ENCODE data around the gene KBTBD4.

DNA sequence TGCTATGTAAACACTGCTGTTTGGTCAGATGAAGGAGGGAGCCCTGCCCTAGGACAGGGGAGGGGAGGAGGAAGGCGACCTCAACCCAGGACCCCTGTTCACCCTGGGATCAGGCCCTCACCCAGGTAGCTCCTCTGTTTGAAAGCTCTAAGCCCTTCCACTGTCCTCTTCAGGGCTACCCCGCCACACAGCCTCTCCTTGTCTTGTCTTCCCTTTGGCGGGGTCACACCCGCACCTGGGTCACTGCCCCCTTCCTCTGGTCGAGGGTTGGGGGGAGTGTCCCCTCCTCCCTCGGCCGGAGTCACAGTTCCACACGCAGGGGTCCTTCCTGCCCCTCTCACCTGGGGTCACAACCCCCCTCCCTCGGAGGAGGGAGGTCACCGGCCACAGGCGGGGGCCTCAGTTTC lies 13.8 kb downstream of the KBTBD4 start:
- TF ChIP-seq POLR2AphosphoS5 (IDR thresholded peaks at IDR 0.05) = no peak
- TF ChIP-seq, protein P1, sequence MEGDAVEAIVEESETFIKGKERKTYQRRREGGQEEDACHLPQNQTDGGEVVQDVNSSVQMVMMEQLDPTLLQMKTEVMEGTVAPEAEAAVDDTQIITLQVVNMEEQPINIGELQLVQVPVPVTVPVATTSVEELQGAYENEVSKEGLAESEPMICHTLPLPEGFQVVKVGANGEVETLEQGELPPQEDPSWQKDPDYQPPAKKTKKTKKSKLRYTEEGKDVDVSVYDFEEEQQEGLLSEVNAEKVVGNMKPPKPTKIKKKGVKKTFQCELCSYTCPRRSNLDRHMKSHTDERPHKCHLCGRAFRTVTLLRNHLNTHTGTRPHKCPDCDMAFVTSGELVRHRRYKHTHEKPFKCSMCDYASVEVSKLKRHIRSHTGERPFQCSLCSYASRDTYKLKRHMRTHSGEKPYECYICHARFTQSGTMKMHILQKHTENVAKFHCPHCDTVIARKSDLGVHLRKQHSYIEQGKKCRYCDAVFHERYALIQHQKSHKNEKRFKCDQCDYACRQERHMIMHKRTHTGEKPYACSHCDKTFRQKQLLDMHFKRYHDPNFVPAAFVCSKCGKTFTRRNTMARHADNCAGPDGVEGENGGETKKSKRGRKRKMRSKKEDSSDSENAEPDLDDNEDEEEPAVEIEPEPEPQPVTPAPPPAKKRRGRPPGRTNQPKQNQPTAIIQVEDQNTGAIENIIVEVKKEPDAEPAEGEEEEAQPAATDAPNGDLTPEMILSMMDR (IDR thresholded peaks at IDR 0.05) = no peak
- no peak for TF ChIP-seq POLR2A (IDR thresholded peaks at IDR 0.05)

All from sigmoid colon (tissue), 4 donors.